Suprapubic skin (tissue), 4 donors: ENCODE measurements around the gene RPTOR. TPM values are rescaled to one million over a fixed set of nuclear protein-coding genes. Genes with fewer than 3 reads are reported as not detected.

Source experiments
- DNase-seq, 2 donors: peaks; one replicate each; pipeline ENCODE4 v3.0.0-alpha.2; 2019; ENCODE audit warnings: low spot score in 2 of 2
- H3K27ac ChIP-seq: fragments of 200-600 bp; sonication (generic); one replicate; pipeline ENCODE4 v1.5.1; 2019
- H3K27me3 ChIP-seq: fragments of 200-600 bp; sonication (generic); one replicate; pipeline ENCODE4 v1.5.1; 2019
- H3K36me3 ChIP-seq: fragments of 200-600 bp; sonication (generic); one replicate; pipeline ENCODE4 v1.5.1; 2019
- H3K4me1 ChIP-seq: fragments of 200-600 bp; sonication (generic); one replicate; pipeline ENCODE4 v1.5.1; 2019
- H3K4me3 ChIP-seq: fragments of 200-600 bp; sonication (generic); one replicate; pipeline ENCODE4 v1.5.1; 2019; ENCODE audit warnings: mild to moderate bottlenecking
- H3K9me3 ChIP-seq: fragments of 200-600 bp; sonication (generic); one replicate; pipeline ENCODE4 v1.5.1; 2019
- CTCF ChIP-seq, 2 donors: fragments of 200-600 bp in 1 of 2; fragments of 450-650 bp in 1 of 2; sonication (generic) in 1 of 2; IDR thresholded peaks; one replicate each; pipeline ENCODE4 v1.5.1; 2016 to 2019; ENCODE audit warnings: antibody characterized with exemption in 2 of 2, mild to moderate bottlenecking in 1 of 2, moderate library complexity in 1 of 2
- EP300 ChIP-seq: sonication (generic); formaldehyde crosslinking; IDR thresholded peaks from one replicate; pipeline ENCODE4 v1.6.1; 2017; ENCODE audit warnings: antibody characterized with exemption
- POLR2A ChIP-seq, 2 donors: fragments of 450-650 bp; IDR thresholded peaks; one replicate each; pipeline ENCODE4 v1.6.1; 2017; ENCODE audit warnings: antibody characterized with exemption in 2 of 2, mild to moderate bottlenecking in 2 of 2, moderate library complexity in 2 of 2
- POLR2AphosphoS5 ChIP-seq, 3 donors: sonication (generic); formaldehyde crosslinking; IDR thresholded peaks; one replicate each; pipeline ENCODE4 v1.6.1; 2017; ENCODE audit warnings: antibody characterized with exemption in 3 of 3
- WGBS: methylation state at CpG from one replicate; pipeline ENCODE4 v1.1.5; 2018; 5-methylcytosine and 5-hydroxymethylcytosine counted together
- total RNA-seq, 4 donors: library from RNA; depleted of rRNA; stranded (reverse); fragments of >200 nt; gene quantifications; one replicate each; pipeline ENCODE4 v1.1.0, GENCODE V29; 2016

The RPTOR gene
- total RNA-seq, 4 donors from 2014 or later, result 45.8 to 84.6 (median 53.0) TPM

GRCh38 chr17:80953471-80954315 is 409.1 kb downstream of the RPTOR start:
- Histone ChIP-seq H3K4me3 (no peak overlapping the region), H3K27me3 (no peaks in the 10 kb centered on the region), H3K36me3 (peaks cover 30% of the 10 kb centered on the region), H3K27ac (no peak overlapping the region), H3K9me3 (no peaks in the 10 kb centered on the region), H3K4me1 (peaks cover 2% of the 10 kb centered on the region)
- no peak for TF ChIP-seq EP300
- no peak for TF ChIP-seq POLR2AphosphoS5 (IDR thresholded peaks at IDR 0.05)
- TF ChIP-seq CTCF (IDR thresholded peaks at IDR 0.05), result no peak
- TF ChIP-seq POLR2A (IDR thresholded peaks at IDR 0.05), result no peak
- WGBS, result 98% methylated on average over 18 of the region's 22 CpGs
- peak in 1 of 2 donors; percentile 41 for DNase-seq

- TF ChIP-seq POLR2A (IDR thresholded peaks at IDR 0.05) (no peak), POLR2AphosphoS5 (IDR thresholded peaks at IDR 0.05) (no peak), EP300 (no peak), CTCF (IDR thresholded peaks at IDR 0.05) (no peak)
- Histone ChIP-seq H3K4me3 (no peak overlapping the region), H3K36me3 (peaks cover 18% of the 10 kb centered on the region), H3K27me3 (no peaks in the 10 kb centered on the region), H3K9me3 (no peaks in the 10 kb centered on the region), H3K27ac (no peak overlapping the region), H3K4me1 (peaks cover 16% of the 10 kb centered on the region)
- no peak for DNase-seq
- 74% methylated on average over 5 of the region's 5 CpGs for WGBS
Observed at GRCh38 chr17:80955078-80955477, 410.4 kb downstream of the RPTOR start.

- H3K4me1 ChIP-seq, result peaks cover 17% of the 10 kb centered on the region
- H3K4me3 ChIP-seq, result no peak overlapping the region
- TF ChIP-seq POLR2A (IDR thresholded peaks at IDR 0.05), result no peak
- no peak for TF ChIP-seq CTCF (IDR thresholded peaks at IDR 0.05)
- no peak for TF ChIP-seq POLR2AphosphoS5 (IDR thresholded peaks at IDR 0.05)
- no peak for TF ChIP-seq EP300
- no peaks in the 10 kb centered on the region for H3K9me3 ChIP-seq
- WGBS, result 91% methylated on average over 16 of the region's 16 CpGs
- no peak for DNase-seq
- peaks cover 15% of the 10 kb centered on the region for H3K36me3 ChIP-seq
- H3K27me3 ChIP-seq, result no peaks in the 10 kb centered on the region
- H3K27ac ChIP-seq, result no peak overlapping the region
Observed at GRCh38 chr17:80955671-80956280, 411.1 kb downstream of the RPTOR start.

- Histone ChIP-seq H3K27me3 (no peaks in the 10 kb centered on the region), H3K9me3 (no peaks in the 10 kb centered on the region), H3K4me1 (peaks cover 17% of the 10 kb centered on the region), H3K36me3 (peaks cover 8% of the 10 kb centered on the region), H3K27ac (no peak overlapping the region), H3K4me3 (no peak overlapping the region)
- peak in 1 of 2 donors; percentile 37 for DNase-seq
- 85% methylated on average over 22 of the region's 29 CpGs for WGBS
- no peak for TF ChIP-seq CTCF (IDR thresholded peaks at IDR 0.05)
- no peak for TF ChIP-seq EP300
- TF ChIP-seq POLR2AphosphoS5 (IDR thresholded peaks at IDR 0.05), result no peak
- TF ChIP-seq POLR2A (IDR thresholded peaks at IDR 0.05), result no peak
Observed at GRCh38 chr17:80956321-80957190, 411.9 kb downstream of the RPTOR start.
